Measurements from ENCODE around the gene RNF220.

DNA sequence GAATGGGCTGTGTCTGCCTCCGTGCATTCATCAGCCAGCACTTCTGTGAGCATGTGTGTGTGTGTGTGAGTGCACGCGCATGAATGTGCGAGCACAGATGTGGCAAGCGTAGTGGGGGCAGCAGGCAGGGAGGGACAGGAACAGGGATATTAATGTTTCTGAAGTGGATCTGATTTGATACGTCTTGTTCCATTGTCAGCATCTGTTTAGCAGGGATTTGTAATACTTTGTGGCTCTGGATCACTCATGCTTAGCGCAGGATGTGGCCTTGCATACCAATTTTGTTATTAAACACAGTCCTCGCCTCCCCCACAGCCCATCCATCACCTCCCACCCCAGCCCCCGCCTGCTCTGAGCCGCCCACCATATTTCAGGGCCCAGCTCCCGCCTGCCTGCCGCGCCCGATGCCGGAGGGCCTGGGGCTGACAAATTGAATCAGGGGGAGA, 216.8 kb downstream of the RNF220 start:
- TF ChIP-seq, protein P1, sequence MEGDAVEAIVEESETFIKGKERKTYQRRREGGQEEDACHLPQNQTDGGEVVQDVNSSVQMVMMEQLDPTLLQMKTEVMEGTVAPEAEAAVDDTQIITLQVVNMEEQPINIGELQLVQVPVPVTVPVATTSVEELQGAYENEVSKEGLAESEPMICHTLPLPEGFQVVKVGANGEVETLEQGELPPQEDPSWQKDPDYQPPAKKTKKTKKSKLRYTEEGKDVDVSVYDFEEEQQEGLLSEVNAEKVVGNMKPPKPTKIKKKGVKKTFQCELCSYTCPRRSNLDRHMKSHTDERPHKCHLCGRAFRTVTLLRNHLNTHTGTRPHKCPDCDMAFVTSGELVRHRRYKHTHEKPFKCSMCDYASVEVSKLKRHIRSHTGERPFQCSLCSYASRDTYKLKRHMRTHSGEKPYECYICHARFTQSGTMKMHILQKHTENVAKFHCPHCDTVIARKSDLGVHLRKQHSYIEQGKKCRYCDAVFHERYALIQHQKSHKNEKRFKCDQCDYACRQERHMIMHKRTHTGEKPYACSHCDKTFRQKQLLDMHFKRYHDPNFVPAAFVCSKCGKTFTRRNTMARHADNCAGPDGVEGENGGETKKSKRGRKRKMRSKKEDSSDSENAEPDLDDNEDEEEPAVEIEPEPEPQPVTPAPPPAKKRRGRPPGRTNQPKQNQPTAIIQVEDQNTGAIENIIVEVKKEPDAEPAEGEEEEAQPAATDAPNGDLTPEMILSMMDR (IDR thresholded peaks at IDR 0.05; ENCODE audit: insufficient read depth, low read depth, low read length): no peak
- TF ChIP-seq EZH2 (IDR thresholded peaks at IDR 0.05; ENCODE audit: insufficient read depth, low read length): no peak

All from astrocyte (in vitro differentiated cells and primary cell).